PC-9 (cell line): Measurements from ENCODE around the gene CDC5L.

Source experiments
- CTCF ChIP-seq: fragments of 200-600 bp; sonication (generic); conservative IDR thresholded peaks from 2 replicates; pipeline ENCODE4 v1.6.1; 2017; ENCODE audit warnings: mixed run types, antibody characterized with exemption, mild to moderate bottlenecking, moderate library complexity
- EZH2 ChIP-seq: fragments of 200-600 bp; sonication (generic); IDR thresholded peaks from 2 replicates; pipeline ENCODE4 v1.8.0; 2017; ENCODE audit warnings: antibody characterized with exemption, low read depth

GRCh38 chr6:44425951-44426350 lies 38.4 kb downstream of the CDC5L start:
- TF ChIP-seq CTCF, result no peak
- TF ChIP-seq EZH2, result no peak
